SH-SY5Y (cell line): ENCODE data around the gene SLC1A5.

ENCODE experiments used
- GATA2 ChIP-seq: IDR thresholded peaks from 2 replicates; pipeline ENCODE4 v1.6.1; 2011; ENCODE audit warnings: mild to moderate bottlenecking, low read depth, low read length
- GATA3 ChIP-seq: IDR thresholded peaks from 2 replicates; pipeline ENCODE4 v1.6.1; 2011; ENCODE audit warnings: low read depth, mild to moderate bottlenecking, low read length, moderate library complexity

SLC1A5 gene

DNA sequence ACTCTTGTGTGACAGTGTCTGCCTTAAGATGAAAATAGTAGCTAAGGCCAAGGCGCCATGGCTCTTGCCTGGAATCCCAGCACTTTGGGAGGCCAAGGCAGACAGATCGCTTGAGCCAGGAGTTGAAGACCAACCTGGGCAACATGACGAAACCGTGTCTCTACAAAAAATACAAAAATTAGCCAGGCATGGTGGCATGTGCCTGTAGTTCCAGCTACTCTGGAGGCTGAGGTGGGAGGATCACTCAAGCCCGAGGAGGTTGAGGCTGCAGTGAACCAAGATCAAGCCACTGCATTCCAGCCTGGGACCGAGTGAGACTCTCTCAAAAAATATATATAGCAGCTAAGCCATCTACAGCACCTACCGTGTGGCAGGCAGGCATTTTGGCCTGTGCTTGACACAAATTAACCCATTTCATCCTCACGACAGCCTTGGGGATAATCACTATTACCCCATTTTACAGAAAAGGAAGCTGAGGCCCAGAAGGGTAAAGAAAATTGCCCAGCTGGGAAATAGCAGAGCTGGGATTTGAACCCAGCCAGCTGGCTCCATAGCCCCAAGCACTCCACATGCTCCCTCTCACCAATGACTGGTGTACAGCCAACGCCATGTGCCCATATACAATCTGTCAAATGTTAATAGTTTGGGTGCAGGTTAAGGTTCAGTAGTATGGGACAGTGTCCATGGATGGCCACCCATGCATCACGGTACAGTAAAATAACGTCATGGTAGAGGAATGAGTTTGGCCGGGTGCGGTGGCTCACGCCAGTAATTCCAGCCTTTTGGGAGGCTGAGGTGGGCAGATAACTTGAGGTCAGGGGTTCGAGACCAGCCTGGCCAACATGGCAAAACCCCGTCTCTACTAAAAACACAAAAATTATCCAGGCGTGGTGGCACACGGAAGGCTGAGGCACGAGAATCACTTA is 3.1 kb downstream of the SLC1A5 start:
- TF ChIP-seq GATA3 (no peak), GATA2 (no peak)

DNA sequence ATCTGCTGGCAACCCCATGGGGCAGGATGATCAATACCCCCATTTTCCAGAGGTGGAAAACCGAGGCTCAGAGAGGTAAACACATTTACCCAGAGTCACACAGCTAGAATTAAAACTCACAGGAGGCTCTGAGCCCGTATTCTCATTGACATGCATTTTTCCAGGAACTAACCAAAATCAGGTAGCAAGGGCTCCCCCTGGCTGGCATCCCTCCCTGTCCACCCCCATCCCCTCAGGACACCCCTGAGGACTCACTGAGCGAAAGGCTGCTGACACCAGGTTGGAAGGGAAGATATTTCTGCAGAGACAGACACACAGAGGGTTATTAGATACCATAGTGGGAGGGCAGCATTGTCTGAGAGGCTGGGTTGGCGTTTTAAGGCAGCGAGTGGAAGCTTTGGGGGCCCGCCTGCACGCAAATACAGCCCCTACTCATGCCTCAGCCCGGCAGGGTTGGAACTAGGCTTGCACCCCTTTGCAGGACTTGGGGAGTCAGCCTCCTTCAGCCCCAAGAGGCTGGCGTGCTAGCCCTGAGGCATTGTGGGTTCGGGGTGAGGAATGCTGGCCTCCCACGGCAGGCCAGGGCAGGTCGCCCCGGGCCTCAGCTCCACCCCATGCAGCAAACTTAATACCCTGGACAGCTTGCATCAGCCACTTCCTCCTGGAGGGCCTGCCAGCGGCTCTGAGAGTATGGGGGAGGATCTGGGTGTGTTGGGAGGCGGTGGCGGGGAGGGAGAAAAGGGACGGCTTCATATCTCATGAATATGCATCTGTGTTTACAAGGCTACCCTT is 3.9 kb downstream of the SLC1A5 start:
- no peak for TF ChIP-seq GATA2
- TF ChIP-seq GATA3 = no peak

DNA sequence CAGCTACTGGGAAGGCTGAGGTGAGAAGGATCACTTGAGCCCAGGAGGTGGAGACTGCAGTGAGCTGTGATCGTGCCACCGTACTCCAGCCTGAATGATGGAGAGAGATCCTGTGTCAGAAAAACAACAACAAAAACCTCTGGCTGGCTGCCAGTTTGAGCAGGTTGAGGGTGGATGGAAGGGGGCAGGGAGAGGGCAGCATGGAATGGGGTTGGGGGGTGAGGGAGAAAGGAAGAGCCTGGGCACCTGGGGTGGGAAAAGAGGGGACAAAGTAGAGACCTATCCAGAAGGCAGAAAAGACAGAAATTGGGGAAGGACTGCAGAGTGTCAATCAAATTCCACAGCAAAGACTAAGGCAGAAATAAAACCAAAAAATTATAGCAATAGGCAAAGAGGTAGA is 4.7 kb downstream of the SLC1A5 start:
- TF ChIP-seq GATA3 (no peak), GATA2 (no peak)

DNA sequence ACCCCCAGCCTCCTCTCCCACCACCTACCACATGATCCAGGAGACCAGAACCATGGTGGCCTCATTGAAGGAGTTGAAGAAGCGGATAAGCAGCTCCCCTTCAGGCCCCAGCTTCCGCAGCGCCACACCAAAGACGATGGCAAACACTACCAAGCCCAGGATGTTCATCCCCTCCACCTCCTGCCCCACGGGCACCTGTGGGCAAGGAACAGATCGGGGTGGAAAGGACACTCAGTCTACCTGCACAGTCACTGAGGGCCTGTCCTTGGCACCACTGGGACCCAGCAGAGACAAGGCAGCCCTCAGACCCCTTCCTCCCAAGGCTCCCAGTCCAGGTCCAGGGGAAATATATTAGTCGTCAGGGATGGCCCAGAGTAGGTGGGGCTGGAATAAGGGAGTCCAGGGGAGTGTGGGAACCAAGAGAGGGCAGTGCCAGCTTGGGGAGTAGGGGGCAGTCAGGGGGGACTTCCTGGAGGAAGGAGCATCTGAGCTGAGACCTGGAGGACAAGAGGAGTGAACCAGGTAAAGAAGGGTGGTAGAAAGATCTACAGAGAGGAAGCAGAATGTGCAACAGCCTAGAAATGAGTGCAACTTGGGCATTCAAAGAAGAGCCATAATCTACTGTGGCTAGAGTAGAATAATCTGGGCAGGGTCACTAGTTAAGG is 5.9 kb downstream of the SLC1A5 start:
- TF ChIP-seq GATA2 = no peak
- no peak for TF ChIP-seq GATA3

DNA sequence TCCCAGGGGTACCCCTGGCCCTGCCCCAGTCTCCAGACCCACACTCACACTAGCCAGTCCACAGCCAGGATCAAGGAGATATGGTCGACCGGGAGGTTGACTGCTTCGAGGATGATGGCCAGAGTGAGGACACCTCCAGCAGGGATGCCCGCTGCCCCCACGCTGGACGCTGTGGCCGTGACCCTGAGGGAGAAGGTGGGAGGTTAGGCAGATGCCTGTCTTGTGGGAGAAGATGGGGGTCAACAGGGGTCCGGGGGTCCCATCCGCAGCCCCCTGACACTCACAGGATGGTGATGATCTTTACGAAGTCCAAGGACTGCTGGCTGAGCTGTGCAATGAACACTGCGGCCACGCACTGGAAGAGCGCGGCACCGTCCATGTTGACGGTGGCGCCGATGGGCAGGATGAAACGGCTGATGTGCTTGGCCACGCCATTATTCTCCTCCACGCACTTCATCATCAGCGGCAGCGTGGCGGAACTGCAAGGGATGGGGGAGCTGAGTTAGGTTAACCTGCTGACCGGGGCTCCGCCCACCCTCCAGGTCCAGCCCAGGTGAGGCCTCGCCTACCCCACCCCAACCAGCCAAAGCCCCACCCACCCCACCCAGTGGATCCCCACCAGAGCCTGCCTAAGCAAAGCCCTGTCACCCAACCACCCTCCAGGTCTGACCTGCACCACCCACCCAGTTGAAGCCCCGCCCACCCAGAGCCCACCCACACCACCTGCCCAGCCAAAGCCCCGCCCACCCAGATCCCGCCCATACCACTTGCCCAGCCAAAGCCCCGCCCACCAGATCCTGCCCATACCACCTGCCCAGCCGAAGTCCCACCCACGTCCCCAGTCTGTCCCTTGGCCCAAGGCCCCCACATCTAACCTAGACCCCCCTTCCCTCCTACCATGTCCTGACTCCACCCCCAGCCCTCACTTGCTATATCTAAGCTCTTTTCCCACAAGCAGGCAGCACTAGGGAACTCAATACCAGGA is 11.2 kb downstream of the SLC1A5 start:
- TF ChIP-seq GATA3 (no peak), GATA2 (no peak)

DNA sequence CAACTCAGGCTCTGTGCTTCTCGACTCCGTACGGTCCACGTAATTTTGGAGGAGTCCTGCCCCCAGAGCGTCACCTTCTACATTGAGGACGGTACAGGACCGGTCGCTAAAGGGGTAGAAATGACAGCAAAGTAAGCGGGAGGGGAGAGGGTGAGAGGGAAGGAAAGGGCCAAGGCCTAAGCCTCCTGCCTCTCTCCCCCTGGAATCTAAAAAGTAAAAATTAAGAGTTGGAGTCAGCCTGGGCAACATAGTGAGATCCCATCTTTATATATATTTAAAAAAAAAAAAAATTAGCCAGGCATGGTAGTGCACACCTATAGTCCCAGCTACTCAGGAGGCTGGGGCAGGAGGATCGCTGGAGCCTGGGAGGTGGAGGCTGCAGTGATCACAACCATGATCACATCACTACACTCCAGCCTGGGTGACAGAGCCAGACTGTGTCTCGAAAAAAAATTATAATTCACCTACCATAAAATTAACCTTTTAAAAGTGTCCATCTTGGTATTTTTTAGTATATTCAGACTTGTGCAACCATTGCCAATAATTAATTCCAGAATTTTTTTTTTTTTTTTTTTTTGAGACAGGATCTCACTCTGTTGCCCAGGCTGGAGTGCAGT is 12.6 kb downstream of the SLC1A5 start:
- no peak for TF ChIP-seq GATA3
- TF ChIP-seq GATA2 = no peak

DNA sequence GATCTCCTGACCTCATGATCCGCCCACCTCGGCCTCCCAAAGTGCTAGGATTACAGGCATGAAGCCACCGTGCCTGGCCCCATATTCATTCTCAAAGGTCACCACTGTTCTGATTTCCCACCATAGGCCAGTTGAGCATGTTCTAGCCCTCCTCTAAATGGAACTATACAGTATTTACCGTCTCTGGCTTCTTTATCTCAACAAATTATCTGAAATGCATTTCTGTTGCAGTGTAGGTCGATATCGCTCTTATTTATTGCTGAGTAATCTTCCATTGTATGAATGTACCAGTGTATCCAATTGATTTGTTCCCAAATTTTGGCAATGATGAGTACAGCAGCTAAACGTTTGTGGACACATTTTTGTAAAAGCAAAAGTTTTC is 15.4 kb downstream of the SLC1A5 start:
- TF ChIP-seq GATA3 = no peak

DNA sequence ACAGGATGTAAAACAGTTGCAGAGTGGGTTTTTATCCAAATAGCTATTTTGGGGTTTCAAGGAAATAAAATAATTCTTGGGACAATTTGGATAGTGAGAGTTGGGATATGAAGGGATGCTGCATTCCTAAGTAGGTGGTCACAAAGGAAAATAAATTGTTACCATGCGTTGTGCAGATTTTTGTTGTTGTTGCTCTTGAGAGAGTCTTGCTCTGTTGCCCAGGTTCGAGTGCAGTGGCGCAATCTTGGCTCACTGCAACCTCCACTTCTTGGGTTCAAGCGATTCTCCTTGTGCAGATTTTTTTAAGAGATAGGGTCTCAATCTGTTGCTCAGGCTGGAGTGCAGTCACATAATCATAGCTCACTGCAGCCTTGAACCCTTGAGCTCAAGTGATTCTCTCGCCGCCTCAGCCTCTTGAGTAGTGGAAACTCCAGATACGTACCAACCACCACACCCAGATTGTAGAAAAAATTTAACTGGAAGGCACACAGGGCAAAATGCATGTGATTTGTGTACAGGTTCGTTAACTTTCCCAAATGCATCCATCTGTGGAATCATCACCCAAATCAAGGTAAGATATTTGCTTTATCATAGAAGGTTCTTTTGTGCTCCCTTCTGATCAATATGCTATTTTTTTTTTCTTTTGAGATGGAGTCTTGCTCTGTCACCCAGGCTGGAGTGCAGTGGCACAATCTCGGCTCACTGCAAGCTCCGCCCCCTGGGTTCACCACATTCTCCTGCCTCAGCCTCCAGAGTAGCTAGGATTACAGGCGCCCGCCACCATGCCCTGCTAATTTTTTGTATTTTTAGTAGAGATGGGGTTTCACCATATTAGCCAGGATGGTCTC is 16.0 kb downstream of the SLC1A5 start:
- TF ChIP-seq GATA3 (no peak), GATA2 (no peak)

DNA sequence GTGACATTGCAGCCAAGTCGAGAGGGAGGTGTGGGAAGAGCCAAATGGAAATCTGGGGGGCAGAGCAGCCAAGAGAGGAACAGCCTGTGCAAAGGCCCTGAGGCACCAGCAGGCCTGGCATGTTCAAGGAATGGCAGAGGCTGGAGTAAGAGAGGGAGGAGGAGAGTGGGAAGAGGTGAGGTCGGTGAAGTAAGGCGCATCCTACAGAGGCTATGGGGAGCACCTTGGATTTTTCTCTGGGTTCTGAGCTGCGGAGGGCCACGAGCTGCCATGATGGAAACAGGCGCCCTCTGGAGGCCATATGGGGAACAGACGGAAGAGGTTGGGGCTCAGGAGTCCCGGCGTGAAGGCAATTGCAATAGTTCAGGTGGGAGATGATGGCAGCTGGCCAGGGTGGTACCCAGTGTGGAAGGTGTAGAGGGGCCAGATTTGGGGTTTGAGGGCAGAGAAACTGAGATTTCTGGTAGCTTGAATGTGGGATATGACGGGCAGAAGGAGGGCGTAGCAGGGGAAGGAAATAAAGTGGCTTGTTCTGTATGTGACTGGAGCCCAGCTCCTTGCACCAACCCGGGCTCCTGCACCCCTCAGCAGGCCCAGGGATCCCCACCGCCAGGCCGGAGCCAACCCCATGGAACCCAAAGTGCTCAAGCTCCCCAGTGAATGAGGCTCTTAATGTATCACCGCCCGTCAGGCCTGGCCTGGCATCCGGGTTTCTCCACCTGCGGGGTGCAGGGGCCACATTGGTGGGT is 21.7 kb downstream of the SLC1A5 start:
- TF ChIP-seq GATA3 (no peak), GATA2 (no peak)

DNA sequence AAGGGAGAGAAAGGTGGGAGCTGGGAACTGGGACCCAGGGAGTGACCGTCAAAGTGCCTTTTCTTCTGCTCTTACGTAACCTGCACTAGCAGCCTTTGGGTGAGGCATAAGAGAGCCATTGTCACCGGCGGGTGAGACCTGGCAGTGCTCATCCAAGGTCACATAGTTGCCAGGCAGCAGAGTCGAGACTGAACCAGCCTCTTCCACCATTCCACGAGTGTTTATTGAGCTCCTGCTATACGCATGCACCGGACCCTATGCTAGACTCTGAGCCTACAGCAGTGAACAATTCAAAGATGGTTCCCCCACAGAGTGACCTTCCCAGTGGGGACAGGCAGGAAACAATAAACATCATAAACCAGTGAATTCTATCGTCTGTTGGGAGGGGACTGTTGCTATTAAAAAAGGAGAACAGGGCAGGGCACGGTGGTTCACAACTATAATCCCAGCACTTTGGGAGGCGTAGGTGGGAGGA is 23.5 kb downstream of the SLC1A5 start:
- TF ChIP-seq GATA2 = no peak
- TF ChIP-seq GATA3 = no peak

DNA sequence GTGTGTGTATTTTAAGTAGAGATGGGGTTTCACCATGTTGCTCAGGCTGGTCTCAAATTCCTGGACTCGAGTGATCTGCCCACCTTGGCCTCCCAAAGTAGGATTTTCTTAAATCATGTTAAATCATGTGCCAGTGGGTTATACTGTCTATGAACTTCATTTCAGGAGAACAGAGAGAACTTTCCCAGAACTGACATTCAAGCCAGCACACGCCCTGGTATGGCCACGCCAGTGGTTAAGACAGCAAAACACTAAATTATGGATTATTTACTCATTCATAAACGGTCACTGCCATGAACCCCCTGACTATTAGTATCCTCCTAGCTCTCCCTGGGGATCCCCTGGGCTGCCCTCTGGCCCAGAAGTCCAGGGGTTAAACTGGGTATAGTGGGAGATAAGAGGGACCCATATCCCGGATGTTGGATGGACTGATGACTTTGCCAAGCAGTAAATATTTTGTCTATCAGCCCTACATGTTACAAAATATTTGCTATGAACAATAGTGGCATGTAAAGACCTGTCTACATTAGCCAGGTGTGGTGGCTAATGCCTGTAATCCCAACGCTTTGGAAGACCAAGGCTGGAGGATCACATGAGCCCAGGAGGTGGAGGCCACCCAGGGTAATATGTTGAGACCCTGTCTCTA is 26.0 kb downstream of the SLC1A5 start:
- TF ChIP-seq GATA3 = no peak
- TF ChIP-seq GATA2 = no peak
